ENCODE data around the gene CD40. TPM values are rescaled to one million over a fixed set of nuclear protein-coding genes. Genes with fewer than 3 reads are reported as not detected.

CD40 gene
- total and polyA plus RNA-seq, 3 donors from 2014 or later, result 5.0 to 8.8 (median 5.3) TPM

DNA sequence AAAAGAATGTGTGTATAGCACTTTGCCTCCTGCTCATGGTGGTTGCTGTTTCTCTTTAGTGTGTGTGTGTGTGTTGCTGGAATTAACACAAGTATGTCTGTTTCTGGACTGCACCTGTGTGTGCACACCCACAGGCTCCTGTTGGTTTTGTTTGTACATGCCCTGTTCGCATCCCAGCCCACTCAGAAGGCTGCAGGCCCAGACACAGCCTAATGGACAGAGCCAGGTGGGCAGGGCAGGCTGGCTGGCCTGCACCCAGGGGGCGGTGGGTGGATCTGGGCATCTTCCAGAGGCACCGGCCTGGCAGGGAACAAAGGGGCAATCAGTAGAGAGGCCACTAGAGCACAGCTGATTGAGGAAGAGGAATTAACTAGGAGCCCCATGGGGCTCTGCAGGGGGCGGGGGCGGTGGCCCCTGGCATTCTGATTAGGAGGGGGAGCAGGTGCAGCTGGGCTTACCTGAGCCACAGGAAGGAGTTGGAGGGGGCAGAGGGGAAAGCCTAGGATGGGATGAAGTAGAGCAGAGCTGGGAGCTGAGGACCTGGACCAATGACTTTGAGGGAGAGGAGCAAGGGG, 21.9 kb downstream of the CD40 start:
- no peak for TF ChIP-seq POLR2A (IDR thresholded peaks at IDR 0.05)
- TF ChIP-seq, protein P1, sequence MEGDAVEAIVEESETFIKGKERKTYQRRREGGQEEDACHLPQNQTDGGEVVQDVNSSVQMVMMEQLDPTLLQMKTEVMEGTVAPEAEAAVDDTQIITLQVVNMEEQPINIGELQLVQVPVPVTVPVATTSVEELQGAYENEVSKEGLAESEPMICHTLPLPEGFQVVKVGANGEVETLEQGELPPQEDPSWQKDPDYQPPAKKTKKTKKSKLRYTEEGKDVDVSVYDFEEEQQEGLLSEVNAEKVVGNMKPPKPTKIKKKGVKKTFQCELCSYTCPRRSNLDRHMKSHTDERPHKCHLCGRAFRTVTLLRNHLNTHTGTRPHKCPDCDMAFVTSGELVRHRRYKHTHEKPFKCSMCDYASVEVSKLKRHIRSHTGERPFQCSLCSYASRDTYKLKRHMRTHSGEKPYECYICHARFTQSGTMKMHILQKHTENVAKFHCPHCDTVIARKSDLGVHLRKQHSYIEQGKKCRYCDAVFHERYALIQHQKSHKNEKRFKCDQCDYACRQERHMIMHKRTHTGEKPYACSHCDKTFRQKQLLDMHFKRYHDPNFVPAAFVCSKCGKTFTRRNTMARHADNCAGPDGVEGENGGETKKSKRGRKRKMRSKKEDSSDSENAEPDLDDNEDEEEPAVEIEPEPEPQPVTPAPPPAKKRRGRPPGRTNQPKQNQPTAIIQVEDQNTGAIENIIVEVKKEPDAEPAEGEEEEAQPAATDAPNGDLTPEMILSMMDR (IDR thresholded peaks at IDR 0.05), result no peak
- Histone ChIP-seq H3K4me3 (no peak overlapping the region), H3K9me3 (no peaks in the 10 kb centered on the region), H3K27ac (no peak overlapping the region), H3K36me3 (ENCODE audit: low read depth, missing control alignments) (no peaks in the 10 kb centered on the region), H3K27me3 (no peaks in the 10 kb centered on the region), H3K4me1 (peaks cover 7% of the 10 kb centered on the region)
- no peak for DNase-seq
- WGBS, 2 donors, result 62 to 67% methylated on average over 5 of the region's 5 CpGs
- intact Hi-C loops (cut with DNase I; ENCODE audit: low total_unique reads), result loop anchor here (10.0 kb wide), 3 partner anchors 165 to 295 kb away; partner anchors contain the start of gene CDH22

DNA sequence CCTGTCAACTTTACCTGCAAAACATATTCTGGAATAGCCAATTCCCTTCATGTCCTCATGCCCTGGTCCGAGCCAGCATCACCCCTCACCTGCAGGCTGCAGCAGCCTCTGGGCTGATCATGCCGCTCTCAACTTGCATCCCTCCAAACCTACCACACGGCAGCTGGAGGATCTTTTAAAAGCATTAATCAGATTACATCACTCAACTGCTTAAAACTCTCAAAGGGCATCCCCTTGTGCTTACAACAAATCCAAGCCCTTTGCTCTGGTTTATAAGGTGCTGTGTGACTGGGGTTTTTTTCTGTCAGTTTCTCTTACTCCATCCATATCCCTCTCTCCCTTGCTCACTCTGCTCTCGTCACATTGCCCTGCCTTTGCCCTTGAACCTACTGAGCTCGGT, 24.0 kb downstream of the CD40 start:
- no peaks in the 10 kb centered on the region for H3K27me3 ChIP-seq
- DNase-seq, result no peak
- H3K27ac ChIP-seq, result no peak overlapping the region
- H3K4me3 ChIP-seq, result no peak overlapping the region
- no peaks in the 10 kb centered on the region for H3K36me3 ChIP-seq (ENCODE audit: low read depth, missing control alignments)
- H3K9me3 ChIP-seq, result no peaks in the 10 kb centered on the region
- TF ChIP-seq, protein P1 (IDR thresholded peaks at IDR 0.05), result no peak
- no peak for TF ChIP-seq POLR2A (IDR thresholded peaks at IDR 0.05)
- intact Hi-C loops (cut with DNase I; ENCODE audit: low total_unique reads), result no loop called here
- 62 to 72% methylated on average over 5 of the region's 5 CpGs for WGBS, 2 donors
- peaks cover 7% of the 10 kb centered on the region for H3K4me1 ChIP-seq

DNA sequence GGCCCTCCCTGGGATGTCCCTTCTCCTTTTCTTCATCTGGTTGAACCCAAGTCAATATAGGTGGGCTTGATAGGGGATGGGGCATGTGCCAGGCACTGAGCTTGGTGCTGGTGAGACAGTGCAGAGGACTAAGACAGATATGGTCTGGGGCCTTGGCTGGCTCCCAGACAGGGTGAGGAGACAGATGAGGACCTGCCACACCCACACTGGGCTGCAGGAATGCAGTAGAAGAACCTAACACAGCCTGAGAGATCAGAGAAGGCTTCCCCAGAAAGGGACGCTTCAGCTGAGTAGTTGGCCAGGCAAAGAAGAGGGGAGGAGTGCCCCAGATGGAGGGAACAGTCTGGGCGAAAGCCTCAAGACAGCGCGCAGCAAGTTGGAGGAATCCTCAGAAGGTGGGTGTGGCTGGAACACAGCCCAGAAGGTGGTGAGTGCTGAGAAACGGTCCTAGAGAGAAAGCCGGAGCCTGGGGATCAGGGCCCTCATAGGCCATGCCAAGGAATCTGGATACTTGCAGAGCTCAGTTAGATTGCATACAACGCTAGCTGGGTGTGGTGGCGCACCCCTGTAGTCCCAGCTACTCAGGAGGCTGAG, 26.4 kb downstream of the CD40 start:
- Histone ChIP-seq H3K36me3 (ENCODE audit: low read depth, missing control alignments) (no peaks in the 10 kb centered on the region), H3K4me3 (no peak overlapping the region), H3K27me3 (no peaks in the 10 kb centered on the region), H3K27ac (no peak overlapping the region), H3K9me3 (no peaks in the 10 kb centered on the region), H3K4me1 (peaks cover 2% of the 10 kb centered on the region)
- intact Hi-C loops (cut with DNase I; ENCODE audit: low total_unique reads), result no loop called here
- no peak for TF ChIP-seq POLR2A (IDR thresholded peaks at IDR 0.05)
- TF ChIP-seq, protein P1 (IDR thresholded peaks at IDR 0.05), result no peak
- WGBS, 2 donors, result 78% methylated on average over 8 of the region's 8 CpGs
- no peak for DNase-seq

DNA sequence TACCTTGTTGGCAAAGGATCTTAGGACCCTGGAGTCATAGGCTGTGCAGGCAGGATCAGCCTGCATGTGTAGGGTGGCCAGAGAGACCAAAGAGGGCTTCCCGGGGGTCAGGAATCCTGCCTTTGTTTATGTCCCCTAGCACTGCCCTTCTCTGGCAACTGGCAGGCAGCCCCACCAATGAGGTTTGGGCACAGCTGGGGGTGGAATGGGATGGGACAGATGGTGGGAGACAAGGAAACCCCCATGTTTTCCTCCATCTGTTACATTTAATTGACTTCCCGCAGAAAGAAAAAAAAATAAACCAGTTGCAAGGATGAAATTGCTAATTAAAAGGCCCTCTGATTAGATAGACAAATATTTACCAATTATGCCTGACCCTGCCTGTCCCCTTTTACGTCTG, 27.6 kb downstream of the CD40 start:
- Histone ChIP-seq H3K9me3 (no peaks in the 10 kb centered on the region), H3K36me3 (ENCODE audit: low read depth, missing control alignments) (no peaks in the 10 kb centered on the region), H3K27me3 (no peaks in the 10 kb centered on the region), H3K27ac (no peak overlapping the region), H3K4me1 (no peaks in the 10 kb centered on the region), H3K4me3 (no peak overlapping the region)
- TF ChIP-seq, protein P1 (IDR thresholded peaks at IDR 0.05), result no peak
- TF ChIP-seq POLR2A (IDR thresholded peaks at IDR 0.05), result no peak
- 71 to 72% methylated on average over 3 of the region's 3 CpGs for WGBS, 2 donors
- intact Hi-C loops (cut with DNase I; ENCODE audit: low total_unique reads), result no loop called here
- DNase-seq, result no peak

Data from testis (tissue), 3 donors.